ENCODE data around the gene DERA. TPM values are rescaled to one million over a fixed set of nuclear protein-coding genes. Genes with fewer than 3 reads are reported as not detected.
"Not testable (repeated sequence)": the region's sequence is repeated elsewhere in the genome, so short reads cannot be mapped to it uniquely, and the experiment has no call there.

DERA gene
- total RNA-seq, 2 experiments from 2014 or later: 30.9 to 35.7 TPM

- H3K9me3 Mint-ChIP-seq (ENCODE audit: low read depth): peaks cover 4% of the 10 kb centered on the region
- ATAC-seq (no peak), DNase-seq (no peak)
- CTCF ChIA-PET: no interaction called here
- no peaks in the 10 kb centered on the region for H3K4me1 Mint-ChIP-seq
- H3K27ac Mint-ChIP-seq: no peak overlapping the region
- H3K4me3 Mint-ChIP-seq: no peak overlapping the region
- POLR2A ChIA-PET: no interaction called here
- peaks cover 73% of the 10 kb centered on the region for H3K36me3 Mint-ChIP-seq (ENCODE audit: low read depth)
- intact Hi-C loops (cut with DNase I, micrococcal nuclease): no loop called here
- H3K27me3 Mint-ChIP-seq: no peaks in the 10 kb centered on the region
These were observed 76.6 kb downstream of the DERA start for GRCh38 chr12:15987696-15988095.

- intact Hi-C loops (cut with DNase I, micrococcal nuclease): no loop called here
- H3K36me3 Mint-ChIP-seq (ENCODE audit: low read depth): peaks cover 64% of the 10 kb centered on the region
- H3K4me3 Mint-ChIP-seq: no peak overlapping the region
- no peak for DNase-seq
- POLR2A ChIA-PET: no interaction called here
- no peaks in the 10 kb centered on the region for H3K4me1 Mint-ChIP-seq
- H3K9me3 Mint-ChIP-seq (ENCODE audit: low read depth): peaks cover 4% of the 10 kb centered on the region
- ATAC-seq: no peak
- CTCF ChIA-PET: no interaction called here
- H3K27me3 Mint-ChIP-seq: no peaks in the 10 kb centered on the region
- H3K27ac Mint-ChIP-seq: no peak overlapping the region
These were observed 78.0 kb downstream of the DERA start for GRCh38 chr12:15988983-15989755.

GRCh38 chr12:15995801-15996200 lies 84.7 kb downstream of the DERA start:
- CTCF ChIA-PET: no interaction called here
- no peaks in the 10 kb centered on the region for H3K27me3 Mint-ChIP-seq
- intact Hi-C loops (cut with DNase I, micrococcal nuclease): no loop called here
- no peaks in the 10 kb centered on the region for H3K4me1 Mint-ChIP-seq
- DNase-seq: no peak
- H3K9me3 Mint-ChIP-seq (ENCODE audit: low read depth): no peaks in the 10 kb centered on the region
- peaks cover 16% of the 10 kb centered on the region for H3K36me3 Mint-ChIP-seq (ENCODE audit: low read depth)
- H3K27ac Mint-ChIP-seq: no peak overlapping the region
- H3K4me3 Mint-ChIP-seq: no peak overlapping the region
- no peak for ATAC-seq
- POLR2A ChIA-PET: no interaction called here

- Mint-ChIP-seq H3K36me3 (ENCODE audit: low read depth) (peaks cover 12% of the 10 kb centered on the region), H3K4me3 (no peak overlapping the region), H3K27me3 (no peaks in the 10 kb centered on the region), H3K27ac (no peak overlapping the region), H3K9me3 (ENCODE audit: low read depth) (no peaks in the 10 kb centered on the region), H3K4me1 (no peaks in the 10 kb centered on the region)
- CTCF ChIA-PET: no interaction called here
- POLR2A ChIA-PET: no interaction called here
- intact Hi-C loops (cut with DNase I, micrococcal nuclease): no loop called here
- no peak for ATAC-seq
- DNase-seq: no peak
These were observed 85.1 kb downstream of the DERA start for GRCh38 chr12:15996254-15996653.

GRCh38 chr12:15996948-15997347 lies 85.8 kb downstream of the DERA start:
- intact Hi-C loops (cut with DNase I, micrococcal nuclease): no loop called here
- Mint-ChIP-seq H3K9me3 (ENCODE audit: low read depth) (no peaks in the 10 kb centered on the region), H3K27me3 (no peaks in the 10 kb centered on the region), H3K36me3 (ENCODE audit: low read depth) (peaks cover 10% of the 10 kb centered on the region), H3K4me1 (no peaks in the 10 kb centered on the region), H3K4me3 (no peak overlapping the region), H3K27ac (no peak overlapping the region)
- ChIA-PET CTCF (no interaction called here), POLR2A (no interaction called here)
- no peak for ATAC-seq
- DNase-seq: no peak

- Mint-ChIP-seq H3K4me3 (no peak overlapping the region), H3K36me3 (ENCODE audit: low read depth) (peaks cover 6% of the 10 kb centered on the region), H3K27ac (no peak overlapping the region), H3K4me1 (no peaks in the 10 kb centered on the region), H3K9me3 (ENCODE audit: low read depth) (no peaks in the 10 kb centered on the region), H3K27me3 (no peaks in the 10 kb centered on the region)
- intact Hi-C loops (cut with DNase I, micrococcal nuclease): no loop called here
- ATAC-seq (no peak), DNase-seq (no peak)
- POLR2A ChIA-PET: no interaction called here
- CTCF ChIA-PET: no interaction called here
These were observed 86.8 kb downstream of the DERA start for GRCh38 chr12:15997910-15998309.

GRCh38 chr12:16002880-16003279 lies 91.7 kb downstream of the DERA start:
- Mint-ChIP-seq H3K4me1 (no peaks in the 10 kb centered on the region), H3K27ac (no peak overlapping the region), H3K36me3 (ENCODE audit: low read depth) (peaks cover 17% of the 10 kb centered on the region), H3K27me3 (no peaks in the 10 kb centered on the region), H3K9me3 (ENCODE audit: low read depth) (no peaks in the 10 kb centered on the region), H3K4me3 (no peak overlapping the region)
- intact Hi-C loops (cut with DNase I, micrococcal nuclease): no loop called here
- ChIA-PET CTCF (no interaction called here), POLR2A (no interaction called here)
- ATAC-seq (no peak), DNase-seq (no peak)

GRCh38 chr12:16003460-16003859 lies 92.3 kb downstream of the DERA start:
- no peak for DNase-seq
- H3K9me3 Mint-ChIP-seq (ENCODE audit: low read depth): no peaks in the 10 kb centered on the region
- H3K4me3 Mint-ChIP-seq: no peak overlapping the region
- no peak overlapping the region for H3K27ac Mint-ChIP-seq
- peaks cover 19% of the 10 kb centered on the region for H3K36me3 Mint-ChIP-seq (ENCODE audit: low read depth)
- CTCF ChIA-PET: no interaction called here
- no peaks in the 10 kb centered on the region for H3K4me1 Mint-ChIP-seq
- intact Hi-C loops (cut with DNase I, micrococcal nuclease): no loop called here
- ATAC-seq: no peak
- H3K27me3 Mint-ChIP-seq: no peaks in the 10 kb centered on the region
- POLR2A ChIA-PET: no interaction called here

GRCh38 chr12:16006752-16007151 lies 95.6 kb downstream of the DERA start:
- Mint-ChIP-seq H3K27me3 (no peaks in the 10 kb centered on the region), H3K9me3 (ENCODE audit: low read depth) (no peaks in the 10 kb centered on the region)

GRCh38 chr12:16008421-16008824 lies 97.3 kb downstream of the DERA start:
- peaks cover 39% of the 10 kb centered on the region for H3K36me3 Mint-ChIP-seq (ENCODE audit: low read depth)
- intact Hi-C loops (cut with DNase I, micrococcal nuclease): no loop called here
- H3K4me1 Mint-ChIP-seq: no peaks in the 10 kb centered on the region
- DNase-seq: no peak
- H3K27ac Mint-ChIP-seq: no peak overlapping the region
- ChIA-PET CTCF (no interaction called here), POLR2A (no interaction called here)
- H3K9me3 Mint-ChIP-seq (ENCODE audit: low read depth): peaks cover 11% of the 10 kb centered on the region
- no peak for ATAC-seq
- H3K4me3 Mint-ChIP-seq: no peak overlapping the region
- H3K27me3 Mint-ChIP-seq: no peaks in the 10 kb centered on the region

More at GRCh38 chr12:16006752-16007151, 95.6 kb downstream of the DERA start:
- ChIA-PET CTCF (interaction anchor here (0.6 kb wide), 1 partner anchor 1821 kb away, joined by 4 read pairs; no protein-coding TSS in a partner anchor), POLR2A (no interaction called here)
- H3K36me3 Mint-ChIP-seq (ENCODE audit: low read depth): peaks cover 30% of the 10 kb centered on the region
- no peak overlapping the region for H3K4me3 Mint-ChIP-seq
- H3K4me1 Mint-ChIP-seq: no peaks in the 10 kb centered on the region
- ATAC-seq (no peak), DNase-seq (no peak)
- no peak overlapping the region for H3K27ac Mint-ChIP-seq
- intact Hi-C loops (cut with DNase I, micrococcal nuclease): no loop called here

- intact Hi-C loops (cut with DNase I, micrococcal nuclease): no loop called here
- H3K9me3 Mint-ChIP-seq (ENCODE audit: low read depth): peaks cover 26% of the 10 kb centered on the region
- H3K27me3 Mint-ChIP-seq: no peaks in the 10 kb centered on the region
- no peak overlapping the region for H3K27ac Mint-ChIP-seq
- DNase-seq (no peak), ATAC-seq (no peak)
- POLR2A ChIA-PET: no interaction called here
- H3K4me1 Mint-ChIP-seq: no peaks in the 10 kb centered on the region
- H3K36me3 Mint-ChIP-seq (ENCODE audit: low read depth): peaks cover 50% of the 10 kb centered on the region
- no peak overlapping the region for H3K4me3 Mint-ChIP-seq
- CTCF ChIA-PET: no interaction called here
These were observed 101.0 kb downstream of the DERA start for GRCh38 chr12:16012117-16012516.

GRCh38 chr12:16013722-16014121 lies 102.6 kb downstream of the DERA start:
- intact Hi-C loops (cut with DNase I, micrococcal nuclease); H3K27me3 Mint-ChIP-seq; POLR2A ChIA-PET; DNase-seq; H3K27ac Mint-ChIP-seq; H3K4me1 Mint-ChIP-seq; CTCF ChIA-PET; ATAC-seq; H3K4me3 Mint-ChIP-seq: not testable (repeated sequence)
- Mint-ChIP-seq H3K9me3 (ENCODE audit: low read depth) (peaks cover 27% of the 10 kb centered on the region), H3K36me3 (ENCODE audit: low read depth) (peaks cover 52% of the 10 kb centered on the region)

Data from activated CD4-positive, alpha-beta T cell treated with anti-CD3 and anti-CD28 coated beads for 36 hours (primary cell).